Inferior parietal cortex (tissue), 1 donor: ENCODE results near the gene COL4A2.

Experiments
- DNase-seq: peaks from one replicate; pipeline ENCODE4 v3.0.0-alpha.2; 2016; ENCODE audit errors: extremely low spot score

COL4A2 gene

GRCh38 chr13:110306960-110307766, at the start of gene COL4A2, which contains the start of gene COL4A1:
COL4A2 (plus strand) TSS chr13:110307284; CDS start chr13:110307904, 620 bp downstream.
COL4A1 (minus strand) TSS chr13:110307157; CDS start chr13:110307027, 130 bp downstream.
- DNase-seq = no peak

- DNase-seq = no peak
Measured at GRCh38 chr13:110257408-110257807, 49.7 kb upstream of the COL4A2 start.

GRCh38 chr13:110258876-110259631, 48.0 kb upstream of the COL4A2 start:
- DNase-seq = no peak

- DNase-seq = no peak
Measured at GRCh38 chr13:110259651-110260050, 47.4 kb upstream of the COL4A2 start.

- DNase-seq = no peak
Measured at GRCh38 chr13:110261166-110262081, 45.7 kb upstream of the COL4A2 start.

GRCh38 chr13:110262082-110262436, 45.0 kb upstream of the COL4A2 start:
- DNase-seq = no peak

GRCh38 chr13:110262508-110263291, 44.4 kb upstream of the COL4A2 start:
- no peak for DNase-seq

GRCh38 chr13:110263404-110263803, 43.7 kb upstream of the COL4A2 start:
- no peak for DNase-seq

- DNase-seq = no peak
Measured at GRCh38 chr13:110263888-110264287, 43.2 kb upstream of the COL4A2 start.

GRCh38 chr13:110264685-110265275, 42.3 kb upstream of the COL4A2 start:
- no peak for DNase-seq

- DNase-seq = no peak
Measured at GRCh38 chr13:110265341-110265681, 41.8 kb upstream of the COL4A2 start.

- no peak for DNase-seq
Measured at GRCh38 chr13:110265682-110266430, 41.2 kb upstream of the COL4A2 start.

GRCh38 chr13:110266431-110266809, 40.7 kb upstream of the COL4A2 start:
- no peak for DNase-seq

GRCh38 chr13:110266983-110267382, 40.1 kb upstream of the COL4A2 start:
- DNase-seq = no peak

- no peak for DNase-seq
Measured at GRCh38 chr13:110268061-110268460, 39.0 kb upstream of the COL4A2 start.

GRCh38 chr13:110268576-110269185, 38.4 kb upstream of the COL4A2 start:
- no peak for DNase-seq

- no peak for DNase-seq
Measured at GRCh38 chr13:110269509-110270185, 37.4 kb upstream of the COL4A2 start.

GRCh38 chr13:110270507-110270906, 36.6 kb upstream of the COL4A2 start:
- no peak for DNase-seq

GRCh38 chr13:110271313-110271712, 35.8 kb upstream of the COL4A2 start:
- no peak for DNase-seq
